CD14-positive monocyte (primary cell): ENCODE measurements around the gene CAP2. TPM values are rescaled to one million over a fixed set of nuclear protein-coding genes. Genes with fewer than 3 reads are reported as not detected.

ENCODE experiments used
- DNase-seq, 3 donors: peaks; one replicate each; pipeline ENCODE4 v3.0.0-alpha.2; 2011 to 2022
- H2AFZ ChIP-seq: 2 replicates; pipeline ENCODE4 v1.6.0; 2012; ENCODE audit warnings: mild to moderate bottlenecking, low read depth, low read length, inconsistent platforms; ENCODE audit not compliant: insufficient read depth, poor library complexity, severe bottlenecking
- H3K27ac ChIP-seq, 2 donors: 1 replicate in 1 of 2; 2 replicates in 1 of 2; pipeline ENCODE4 v1.5.1; 2012 to 2013; ENCODE audit warnings: low read length in 2 of 2, control low read depth in 1 of 2, inconsistent platforms in 1 of 2, low read depth in 1 of 2, mild to moderate bottlenecking in 1 of 2
- H3K27me3 ChIP-seq, 2 donors: one replicate each; pipeline versions ENCODE4 v1.6.0 to v1.6.1; 2011 to 2013; ENCODE audit warnings: low read length in 2 of 2; ENCODE audit not compliant: control insufficient read depth in 2 of 2, insufficient read depth in 2 of 2
- H3K36me3 ChIP-seq, 2 donors: replicated peaks in 1 of 2; 1 replicate in 1 of 2; 2 replicates in 1 of 2; pipeline versions ENCODE4 v1.5.1 to v1.6.1; 2012 to 2013; ENCODE audit warnings: low read length in 2 of 2, control low read depth in 1 of 2, inconsistent platforms in 1 of 2, mild to moderate bottlenecking in 1 of 2; ENCODE audit not compliant: insufficient read depth in 2 of 2, control insufficient read depth in 1 of 2
- H3K4me1 ChIP-seq, 2 donors: 1 replicate in 1 of 2; 2 replicates in 1 of 2; pipeline versions ENCODE4 v1.5.1 to v1.6.1; 2012 to 2013; ENCODE audit warnings: low read length in 2 of 2, control low read depth in 1 of 2, inconsistent platforms in 1 of 2, mild to moderate bottlenecking in 1 of 2, moderate library complexity in 1 of 2; ENCODE audit not compliant: insufficient read depth in 2 of 2, control insufficient read depth in 1 of 2
- H3K4me2 ChIP-seq: replicated peaks from 2 replicates; pipeline ENCODE3; 2012; ENCODE audit warnings: low read length, moderate library complexity, mild to moderate bottlenecking; ENCODE audit not compliant: poor library complexity, severe bottlenecking; ENCODE audit errors: extremely low read depth
- H3K4me3 ChIP-seq, 3 experiments: fragments of 200-600 bp in 1 of 3; sonication (generic) in 1 of 3; replicated peaks in 1 of 3; 1 replicate in 2 of 3; 2 replicates in 1 of 3; pipeline ENCODE4 v1.5.1; 2011 to 2013; ENCODE audit warnings: low read length in 3 of 3, mild to moderate bottlenecking in 3 of 3, control low read depth in 2 of 3, low read depth in 2 of 3, inconsistent platforms in 1 of 3, moderate library complexity in 1 of 3
- H3K79me2 ChIP-seq: 2 replicates; pipeline ENCODE4 v1.6.0; 2012; ENCODE audit warnings: mild to moderate bottlenecking, control low read depth, inconsistent platforms, low read length, moderate library complexity; ENCODE audit not compliant: insufficient read depth
- H3K9ac ChIP-seq: 2 replicates; pipeline ENCODE4 v1.6.0; 2017; ENCODE audit warnings: low read length, mild to moderate bottlenecking; ENCODE audit not compliant: insufficient read depth, poor library complexity, severe bottlenecking
- H3K9me3 ChIP-seq, 2 donors: replicated peaks in 1 of 2; 1 replicate in 1 of 2; 2 replicates in 1 of 2; pipeline versions ENCODE4 v1.5.1 to v1.6.1; 2012 to 2013; ENCODE audit warnings: low read length in 2 of 2, control low read depth in 1 of 2; ENCODE audit not compliant: control insufficient read depth in 1 of 2, insufficient read depth in 1 of 2
- H4K20me1 ChIP-seq: 2 replicates; pipeline ENCODE4 v1.6.0; 2012; ENCODE audit warnings: mild to moderate bottlenecking, low read length, control low read depth, moderate library complexity; ENCODE audit not compliant: insufficient read depth
- H3K27ac Mint-ChIP-seq, 7 donors: one replicate each; pipeline ENCODE4 v1.8.0; 2020; ENCODE audit warnings: mild to moderate bottlenecking in 7 of 7, mixed read lengths in 7 of 7, moderate library complexity in 6 of 7, inconsistent platforms in 2 of 7
- H3K27me3 Mint-ChIP-seq, 3 donors: one replicate each; pipeline ENCODE4 v1.8.0; 2021 to 2022; ENCODE audit warnings: low read depth in 3 of 3, mild to moderate bottlenecking in 3 of 3, mixed read lengths in 3 of 3, moderate library complexity in 3 of 3, inconsistent platforms in 1 of 3
- H3K36me3 Mint-ChIP-seq, 2 donors: one replicate each; pipeline ENCODE4 v1.8.0; 2020; ENCODE audit warnings: mixed read lengths in 2 of 2, inconsistent platforms in 1 of 2, mild to moderate bottlenecking in 1 of 2
- H3K4me1 Mint-ChIP-seq: one replicate; pipeline ENCODE4 v1.8.0; 2020; ENCODE audit warnings: mild to moderate bottlenecking, mixed read lengths
- H3K4me3 Mint-ChIP-seq, 2 donors: one replicate each; pipeline ENCODE4 v1.8.0; 2020; ENCODE audit warnings: mild to moderate bottlenecking in 2 of 2, mixed read lengths in 2 of 2, moderate library complexity in 1 of 2
- H3K9me3 Mint-ChIP-seq, 7 donors: one replicate each; pipeline ENCODE4 v1.8.0; 2020 to 2022; ENCODE audit warnings: mixed read lengths in 7 of 7, mild to moderate bottlenecking in 6 of 7, moderate library complexity in 6 of 7, inconsistent platforms in 2 of 7
- CTCF ChIP-seq: fragments of 200-600 bp; IDR thresholded peaks from one replicate; pipeline ENCODE4 v1.8.0; 2022; ENCODE audit warnings: antibody characterized with exemption, mild to moderate bottlenecking
- WGBS: methylation state at CpG from one replicate; pipeline ENCODE4 v1.1.5; 2013; ENCODE audit warnings: missing lambda C conversion rate; ENCODE audit not compliant: insufficient coverage; 5-methylcytosine and 5-hydroxymethylcytosine counted together
- intact Hi-C, 2 donors: fragments of 100-400 bp; cut with micrococcal nuclease; formaldehyde crosslinking; loops; one replicate each; pipeline versions ENCODE4 v1.15.0 to v1.15.1; 2023
- polyA plus RNA-seq, 3 donors: library from polyadenylated mRNA; depleted of rRNA in 1 of 3; unstranded in 2 of 3; stranded (reverse) in 1 of 3; fragments of 300-500 nt in 2 of 3; fragments of >200 nt in 1 of 3; fragmentation: Illumina TruSeq in 2 of 3; gene quantifications; 1 replicate in 2 of 3; 2 replicates in 1 of 3; pipeline ENCODE4 v1.2.3, GENCODE V29; 2012 to 2021

The CAP2 gene
- polyA plus RNA-seq, 3 donors: not detected

- Mint-ChIP-seq H3K27me3 (peaks cover 21 to 27% (median 26%) of the 10 kb centered on the region in 3 donors), H3K9me3 (peaks cover 2 to 13% (median 6%) of the 10 kb centered on the region in 7 donors), H3K4me3 (no peak overlapping the region), H3K36me3 (no peaks in the 10 kb centered on the region), H3K27ac (no peak overlapping the region), H3K4me1 (peaks cover 3% of the 10 kb centered on the region)
- no peaks in the 10 kb centered on the region for H3K79me2 ChIP-seq
- no peak for TF ChIP-seq CTCF
- H3K4me2 ChIP-seq: no peak overlapping the region
- peaks cover 0 to 4% of the 10 kb centered on the region in 2 donors for H3K9me3 ChIP-seq
- H3K27me3 ChIP-seq: peaks cover 19 to 23% of the 10 kb centered on the region in 2 donors
- no peak overlapping the region for H3K9ac ChIP-seq
- H3K27ac ChIP-seq: no peak overlapping the region
- intact Hi-C loops: no loop called here
- no peak overlapping the region for H3K4me3 ChIP-seq
- DNase-seq: no peak
- H3K36me3 ChIP-seq: no peaks in the 10 kb centered on the region
- H4K20me1 ChIP-seq: no peaks in the 10 kb centered on the region
- no peaks in the 10 kb centered on the region for H3K4me1 ChIP-seq
- no CpG with 5 or more reads among the region's 3 CpGs for WGBS
- no peak overlapping the region for H2AFZ ChIP-seq
Observed at GRCh38 chr6:17388365-17388764, 5.0 kb upstream of the CAP2 start.

GRCh38 chr6:17389274-17389847, 4.0 kb upstream of the CAP2 start:
- Histone ChIP-seq H3K79me2 (no peaks in the 10 kb centered on the region), H3K4me1 (no peaks in the 10 kb centered on the region), H4K20me1 (no peaks in the 10 kb centered on the region), H3K27me3 (peaks cover 26 to 29% of the 10 kb centered on the region in 2 donors), H3K27ac (no peak overlapping the region), H3K4me3 (no peak overlapping the region), H3K36me3 (no peaks in the 10 kb centered on the region), H3K9me3 (peaks cover 0 to 4% of the 10 kb centered on the region in 2 donors), H3K4me2 (no peak overlapping the region), H2AFZ (no peak overlapping the region), H3K9ac (no peak overlapping the region)
- Mint-ChIP-seq H3K9me3 (peaks cover 2 to 18% (median 7%) of the 10 kb centered on the region in 7 donors), H3K27ac (no peak overlapping the region), H3K4me1 (peaks cover 7% of the 10 kb centered on the region), H3K36me3 (peaks cover 2 to 4% of the 10 kb centered on the region in 2 donors), H3K27me3 (peaks cover 28 to 35% (median 34%) of the 10 kb centered on the region in 3 donors), H3K4me3 (no peak overlapping the region)
- TF ChIP-seq CTCF: no peak
- WGBS: no CpG with 5 or more reads among the region's 4 CpGs
- DNase-seq: no peak
- intact Hi-C loops: no loop called here
